CD4-positive, alpha-beta T cell treated with Interleukin-4 for 4 hours (primary cell): Measurements from ENCODE around the gene SLC15A4.
"Not testable (repeated sequence)": the region's sequence is repeated elsewhere in the genome, so short reads cannot be mapped to it uniquely, and the experiment has no call there.

Experiments used
- DNase-seq: peaks from one replicate; pipeline ENCODE4 v3.0.0-alpha.2; 2020

Gene SLC15A4

GRCh38 chr12:128843538-128843937 is 19.8 kb upstream of the SLC15A4 start:
- no peak for DNase-seq

GRCh38 chr12:128842579-128842978 is 18.8 kb upstream of the SLC15A4 start:
- DNase-seq: no peak

- no peak for DNase-seq
Observed at GRCh38 chr12:128840862-128841468, 17.2 kb upstream of the SLC15A4 start.

GRCh38 chr12:128839885-128840284 is 16.1 kb upstream of the SLC15A4 start:
- not testable (repeated sequence) for DNase-seq

GRCh38 chr12:128833418-128833817 is 9.7 kb upstream of the SLC15A4 start:
- no peak for DNase-seq

GRCh38 chr12:128830505-128830893 is 6.7 kb upstream of the SLC15A4 start:
- no peak for DNase-seq

- DNase-seq: peak; percentile 32
Observed at GRCh38 chr12:128829861-128830504, 6.2 kb upstream of the SLC15A4 start.

- DNase-seq: no peak
Observed at GRCh38 chr12:128827724-128828123, 4.0 kb upstream of the SLC15A4 start.

DNA sequence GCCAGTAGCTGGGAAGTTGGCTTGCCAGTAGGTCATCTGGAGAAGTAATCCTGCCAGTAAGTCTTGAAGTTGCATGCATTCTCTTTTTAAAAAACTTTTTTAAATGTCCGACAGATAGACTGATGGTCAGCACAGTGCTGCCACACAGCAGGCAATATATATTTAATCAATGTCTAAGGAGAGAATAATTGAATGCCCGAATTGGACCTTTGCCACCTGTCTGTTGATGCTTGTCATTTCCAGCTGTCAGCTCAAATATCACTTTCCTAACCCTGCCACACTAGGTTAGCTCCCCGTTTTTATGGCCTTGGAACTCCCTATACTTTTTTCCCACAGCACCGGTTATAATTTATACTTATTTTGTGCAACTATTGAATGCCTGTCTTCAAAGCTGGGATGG is 2.1 kb upstream of the SLC15A4 start:
- no peak for DNase-seq

DNA sequence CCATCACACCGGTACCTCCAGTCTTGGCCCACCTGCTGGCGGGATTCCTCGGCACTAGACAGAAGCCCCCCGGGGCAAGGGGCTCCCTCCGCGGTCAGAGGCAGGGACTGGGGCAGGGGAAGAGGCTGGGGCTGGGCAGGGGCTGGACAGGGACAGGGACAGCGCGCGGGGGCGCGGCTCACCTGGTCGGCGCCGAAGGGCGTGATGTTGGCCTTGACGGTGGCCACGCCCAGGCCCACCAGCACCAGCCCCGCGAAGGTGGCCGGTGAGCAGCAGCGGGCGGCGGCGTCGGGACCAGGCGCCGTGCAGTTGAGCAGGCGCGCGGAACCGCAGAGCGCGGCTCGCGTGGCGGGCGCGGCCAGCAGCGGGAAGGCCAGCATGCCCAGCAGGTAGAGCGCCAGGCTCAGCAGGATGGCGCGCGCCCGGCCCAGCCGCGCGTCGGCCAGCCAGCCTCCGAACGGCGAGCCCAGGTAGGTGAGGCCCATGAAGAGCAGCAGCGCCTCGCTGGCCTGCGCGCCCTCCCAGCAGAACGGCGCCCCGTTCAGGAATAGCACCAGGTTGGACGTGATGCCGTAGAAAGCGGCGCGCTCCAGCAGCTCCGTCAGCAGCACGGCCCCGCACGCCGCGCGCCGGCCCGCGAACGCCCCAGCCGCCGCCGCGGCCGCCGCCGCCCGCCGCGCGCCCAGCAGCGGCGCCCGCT is 392 bp downstream of the SLC15A4 start:
- DNase-seq: no peak

DNA sequence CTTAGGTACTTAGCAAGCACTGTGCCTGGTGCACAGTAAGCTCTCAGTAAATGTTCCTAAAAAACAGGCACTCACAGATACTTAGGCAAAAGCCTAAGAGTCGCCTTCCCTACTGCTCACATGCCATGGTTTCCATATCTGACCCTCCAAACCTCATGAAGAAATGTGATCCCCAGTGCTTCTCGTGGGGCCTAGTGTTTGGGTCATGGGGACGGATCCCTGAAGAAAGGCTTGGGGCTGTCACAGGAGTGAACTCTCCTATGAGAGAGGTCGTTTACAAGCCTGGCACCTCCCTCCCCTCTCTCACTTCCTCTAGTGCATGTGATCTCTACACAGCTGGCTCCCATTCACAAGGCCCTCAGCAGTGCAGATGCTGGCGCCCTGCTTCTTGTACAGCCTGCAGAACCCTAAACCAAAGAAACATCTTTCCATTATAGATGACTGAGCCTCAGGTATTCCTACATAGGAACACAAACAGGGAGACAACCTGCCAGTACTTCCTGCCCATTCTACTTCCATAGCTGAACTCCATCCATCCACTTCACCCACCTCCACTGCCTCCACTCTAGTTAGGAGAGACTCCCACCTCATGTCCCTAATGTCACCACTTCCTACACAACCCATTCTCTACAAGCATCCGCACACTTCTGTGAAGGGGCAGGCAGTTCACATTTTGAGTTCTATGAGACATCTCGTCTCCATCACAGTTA is 2.9 kb downstream of the SLC15A4 start:
- no peak for DNase-seq

DNA sequence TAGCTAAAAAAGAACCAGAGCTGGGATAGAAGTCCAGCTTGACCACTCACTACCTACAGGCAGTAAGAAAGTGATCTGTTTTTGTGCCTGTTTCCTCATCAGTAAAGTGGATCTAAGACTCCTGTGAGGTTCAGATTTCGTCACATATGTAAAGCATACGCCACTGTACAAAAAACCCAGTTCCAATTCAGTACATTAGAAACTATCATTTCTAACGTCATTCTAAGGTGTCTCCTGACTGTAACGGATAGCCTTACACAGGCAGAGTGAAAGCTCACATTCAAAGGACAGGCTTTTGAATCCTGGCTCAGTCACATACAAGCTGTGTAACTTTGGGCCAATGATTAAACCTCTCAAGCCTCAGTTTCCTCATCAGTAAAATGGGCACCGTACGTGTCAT is 3.5 kb downstream of the SLC15A4 start:
- no peak for DNase-seq

DNA sequence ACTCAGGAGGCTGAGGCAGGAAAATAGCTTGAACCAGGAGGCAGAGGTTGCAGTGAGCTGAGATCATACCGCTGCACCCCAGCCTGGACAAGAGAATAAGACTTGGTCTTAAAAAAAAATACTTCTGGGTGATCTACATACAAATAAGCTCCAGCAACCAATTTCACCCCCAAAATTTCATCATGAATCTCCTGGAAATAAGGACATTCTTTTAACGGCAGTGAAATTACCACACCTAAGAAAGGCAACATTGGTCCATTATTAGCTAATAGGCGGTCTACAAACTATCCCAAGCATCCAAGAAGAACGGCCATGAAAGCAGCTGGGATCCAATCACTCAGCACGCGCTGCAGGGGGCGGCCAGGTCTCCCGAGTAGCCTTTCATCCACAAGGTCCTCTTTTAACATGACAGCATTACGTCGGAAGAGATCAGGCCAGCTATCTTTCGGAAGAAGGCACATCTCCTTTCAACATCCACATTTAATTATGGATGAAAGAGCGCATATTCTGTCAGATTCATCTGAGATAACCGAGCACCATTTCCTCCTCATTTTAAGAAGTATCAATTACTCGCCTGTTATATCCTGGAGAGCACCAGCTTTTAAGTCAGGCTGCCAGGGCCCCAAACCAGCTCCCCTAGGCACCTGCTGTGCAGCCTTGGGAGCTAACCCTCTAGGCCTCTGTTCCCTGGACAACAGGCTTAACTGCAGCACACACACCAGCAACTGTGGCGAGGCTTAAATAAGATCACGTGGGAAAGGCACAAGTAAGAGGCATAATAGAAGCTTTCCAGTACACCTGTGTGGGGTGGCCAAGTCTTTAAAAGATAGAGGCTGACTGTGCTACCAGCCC is 4.2 kb downstream of the SLC15A4 start:
- no peak for DNase-seq

- no peak for DNase-seq
Observed at GRCh38 chr12:128818065-128819022, 5.4 kb downstream of the SLC15A4 start.

DNA sequence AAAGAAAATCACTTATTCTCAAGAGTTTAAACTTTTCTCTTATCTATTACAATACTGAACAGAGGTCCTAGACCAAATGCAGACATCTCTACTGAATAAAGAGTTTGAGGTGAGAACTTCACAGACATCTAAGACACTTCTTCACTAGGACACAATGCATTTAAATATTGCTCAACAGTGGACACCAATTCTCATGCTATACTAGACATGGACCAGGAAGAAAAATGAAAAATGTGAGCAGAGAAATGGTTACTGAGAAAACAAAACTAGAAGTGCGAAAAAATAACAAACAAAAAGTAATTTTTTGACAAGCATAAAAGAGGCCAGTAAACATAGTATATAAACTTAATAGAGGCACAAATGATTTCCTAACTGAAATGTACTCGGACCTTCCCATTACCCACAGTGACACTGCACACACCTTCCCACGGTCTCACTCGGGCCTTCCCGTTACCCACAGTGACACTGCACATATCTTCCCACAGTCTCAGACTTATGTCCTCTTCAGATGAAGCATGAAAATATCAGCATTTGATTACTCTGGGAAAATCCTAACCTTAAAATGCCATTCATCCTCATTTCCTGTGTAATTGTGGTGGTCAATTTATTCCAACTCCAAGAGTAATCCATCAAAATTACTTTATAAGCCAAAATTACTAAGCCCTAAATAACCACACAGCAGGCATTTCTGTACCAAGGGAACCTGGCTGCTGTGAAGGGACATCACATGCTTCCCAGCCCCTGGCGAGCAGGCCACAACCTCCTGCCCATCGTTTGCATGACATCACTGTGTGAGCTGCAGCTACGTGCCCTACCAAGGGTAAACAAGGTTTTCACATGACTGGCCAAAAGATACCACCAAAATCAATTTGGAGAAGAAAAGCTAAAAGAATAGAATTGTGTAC is 6.4 kb downstream of the SLC15A4 start:
- no peak for DNase-seq

- DNase-seq: no peak
Observed at GRCh38 chr12:128816643-128816920, 7.2 kb downstream of the SLC15A4 start.

DNA sequence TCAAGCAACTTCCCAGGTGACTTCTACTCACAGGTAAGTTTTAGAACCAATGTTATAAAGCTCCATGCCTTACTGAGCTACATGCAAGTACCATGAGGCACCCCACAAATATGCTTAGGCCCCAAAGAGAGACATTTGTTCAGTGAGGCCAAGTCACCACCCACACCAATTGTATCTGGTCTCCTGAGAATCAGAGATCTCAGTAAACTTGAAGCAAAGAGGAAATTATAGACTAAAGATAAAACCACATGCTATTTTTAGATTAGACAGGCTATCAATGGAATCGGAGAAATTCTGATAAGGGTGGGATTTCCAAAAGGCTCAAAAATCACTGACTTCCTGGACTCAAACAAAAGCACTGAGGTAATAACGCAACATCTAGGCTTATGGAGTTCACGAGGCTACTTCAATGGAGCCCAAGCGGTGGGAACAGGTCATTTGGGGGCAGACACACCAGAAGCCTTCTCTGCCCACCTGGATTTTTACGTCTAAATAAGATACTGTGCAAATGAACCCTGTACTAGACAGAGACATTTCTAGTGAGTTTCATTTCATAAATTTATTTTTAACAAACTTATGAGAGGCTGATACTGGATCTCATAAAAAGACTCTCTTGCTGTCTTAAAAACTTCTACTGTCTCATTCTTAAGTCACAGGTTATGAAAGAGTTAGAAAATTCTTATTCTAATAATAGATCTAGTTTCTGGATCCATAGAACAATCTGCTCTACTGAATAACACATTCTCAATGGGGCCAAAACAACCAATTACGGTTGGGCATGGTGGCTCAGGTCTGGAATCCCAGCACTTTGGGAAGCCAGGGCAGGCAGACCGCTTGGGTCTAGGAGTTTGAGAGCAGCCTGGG is 7.7 kb downstream of the SLC15A4 start:
- DNase-seq: no peak

DNA sequence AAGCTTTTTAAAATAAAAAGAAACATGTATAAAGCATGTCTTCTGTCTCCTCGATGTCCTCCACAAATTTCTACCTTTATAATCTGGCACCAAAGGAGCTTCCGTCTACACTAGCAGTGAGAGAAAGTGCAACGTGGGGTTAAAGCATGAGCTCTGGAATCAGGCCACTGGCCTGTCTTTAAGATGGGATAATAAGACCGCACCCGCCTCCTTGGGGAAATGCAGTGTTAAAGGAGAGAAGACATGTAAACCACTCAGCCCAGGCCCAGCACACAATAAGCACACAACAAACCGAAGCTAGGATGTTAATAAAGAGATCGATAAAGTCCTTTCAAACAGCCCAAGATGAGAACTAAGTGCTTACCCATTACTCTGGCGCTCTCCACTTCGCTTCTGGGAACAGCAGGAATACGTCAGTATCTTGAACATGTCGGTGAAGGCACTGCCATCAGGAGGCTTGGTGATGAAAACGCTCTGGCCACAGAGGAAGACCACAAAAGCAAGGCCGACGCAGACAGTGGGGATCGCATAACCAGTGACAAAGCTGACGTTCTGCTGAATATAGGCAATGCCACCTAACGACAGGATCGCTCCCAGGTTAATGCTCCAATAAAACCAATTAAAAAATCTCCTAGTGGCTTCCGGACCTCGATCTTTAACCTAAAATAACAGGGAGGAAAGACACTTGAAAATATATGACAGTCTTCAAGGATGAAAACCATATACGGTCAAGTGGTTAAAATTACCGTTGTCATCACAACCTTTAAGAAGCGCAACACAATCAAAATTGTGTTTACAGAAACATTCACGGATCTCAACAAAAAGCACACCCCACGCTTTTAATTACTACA is 9.1 kb downstream of the SLC15A4 start:
- DNase-seq: no peak

- no peak for DNase-seq
Observed at GRCh38 chr12:128813883-128814282, 9.9 kb downstream of the SLC15A4 start.
